ENCODE data around the gene RXRB.

DNA sequence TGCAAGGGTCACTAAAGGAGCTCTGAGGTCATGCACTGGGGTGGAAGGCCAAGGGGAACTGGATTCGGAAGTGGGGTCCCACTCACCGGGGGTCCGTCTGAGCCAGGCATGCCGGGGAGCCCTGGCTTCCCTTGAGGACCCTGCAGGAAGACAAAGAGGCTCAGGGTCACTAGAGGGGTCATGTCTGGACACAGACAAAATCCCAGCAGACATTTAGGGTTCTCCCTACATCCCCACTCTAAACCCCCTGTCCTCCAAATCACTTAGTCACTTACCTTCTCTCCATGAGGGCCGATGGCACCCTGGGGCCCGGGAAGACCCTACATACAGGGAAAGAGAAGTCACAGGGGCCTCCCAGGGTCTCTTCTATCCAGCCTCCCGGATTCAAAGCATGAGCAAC, 23.6 kb downstream of the RXRB start:
- TF ChIP-seq YY1 (IDR thresholded peaks at IDR 0.05; ENCODE audit: insufficient read depth, insufficient read length) (no peak), ZNF274 (IDR thresholded peaks at IDR 0.05; ENCODE audit: low read depth, low read length) (no peak)

Data from NT2/D1 (cell line).